HG02588 (cell line): ENCODE data around the gene S100A2.
"Not testable (repeated sequence)": the region's sequence is repeated elsewhere in the genome, so short reads cannot be mapped to it uniquely, and the experiment has no call there.

Source experiments
- ATAC-seq: cut with Tn5 transposase; IDR thresholded peaks from one replicate; pipeline ENCODE4 v1.9.1; 2021; ENCODE audit warnings: mild to moderate bottlenecking, moderate library complexity; ENCODE audit not compliant: unreplicated experiment

Gene S100A2

GRCh38 chr1:153534226-153534924 lies 31.3 kb downstream of the S100A2 start:
- no peak for ATAC-seq

GRCh38 chr1:153533689-153534201 lies 31.9 kb downstream of the S100A2 start:
- ATAC-seq = no peak

GRCh38 chr1:153532769-153533599 lies 32.7 kb downstream of the S100A2 start:
- no peak for ATAC-seq

- ATAC-seq = no peak
Measured at GRCh38 chr1:153532181-153532580, 33.5 kb downstream of the S100A2 start.

- no peak for ATAC-seq
Measured at GRCh38 chr1:153531638-153532037, 34.0 kb downstream of the S100A2 start.

GRCh38 chr1:153527683-153528040 lies 38.0 kb downstream of the S100A2 start:
- no peak for ATAC-seq

GRCh38 chr1:153527023-153527682 lies 38.5 kb downstream of the S100A2 start:
- ATAC-seq = no peak

- no peak for ATAC-seq
Measured at GRCh38 chr1:153526132-153526543, 39.5 kb downstream of the S100A2 start.

- ATAC-seq = no peak
Measured at GRCh38 chr1:153525088-153525728, 40.4 kb downstream of the S100A2 start.

- ATAC-seq = not testable (repeated sequence)
Measured at GRCh38 chr1:153522353-153523048, 43.1 kb downstream of the S100A2 start.

- ATAC-seq = not testable (repeated sequence)
Measured at GRCh38 chr1:153521808-153522207, 43.8 kb downstream of the S100A2 start.

- no peak for ATAC-seq
Measured at GRCh38 chr1:153520818-153521476, 44.7 kb downstream of the S100A2 start.

GRCh38 chr1:153520137-153520691 lies 45.4 kb downstream of the S100A2 start:
- ATAC-seq = not testable (repeated sequence)

GRCh38 chr1:153519242-153519641 lies 46.4 kb downstream of the S100A2 start:
- no peak for ATAC-seq

- no peak for ATAC-seq
Measured at GRCh38 chr1:153515504-153516394, 49.9 kb downstream of the S100A2 start.

GRCh38 chr1:153513666-153514065 lies 52.0 kb downstream of the S100A2 start:
- no peak for ATAC-seq

- ATAC-seq = no peak
Measured at GRCh38 chr1:153513023-153513422, 52.6 kb downstream of the S100A2 start.
